Adrenal gland (tissue), 12 donors: Measurements from ENCODE around the gene DISP1. TPM values are rescaled to one million over a fixed set of nuclear protein-coding genes. Genes with fewer than 3 reads are reported as not detected.

Experiments used
- DNase-seq, 7 donors: peaks; one replicate each; pipeline ENCODE4 v3.0.0-alpha.2; 2019 to 2020
- H3K27ac ChIP-seq, 5 donors: fragments of 200-600 bp; sonication (generic) in 4 of 5; 1 replicate in 3 of 5; 2 replicates in 2 of 5; pipeline versions ENCODE4 v1.5.1 to v1.8.0; 2016 to 2020; ENCODE audit warnings: mild to moderate bottlenecking in 1 of 5
- H3K27me3 ChIP-seq: fragments of 200-600 bp; 2 replicates; pipeline ENCODE4 v1.8.0; 2021
- H3K36me3 ChIP-seq, 2 donors: fragments of 200-600 bp; replicated peaks in 1 of 2; 1 replicate in 1 of 2; 2 replicates in 1 of 2; pipeline versions ENCODE4 v1.5.1 to v1.8.0; 2018 to 2022
- H3K4me1 ChIP-seq, 2 donors: fragments of 200-600 bp; replicated peaks in 1 of 2; 1 replicate in 1 of 2; 2 replicates in 1 of 2; pipeline versions ENCODE4 v1.5.1 to v1.8.0; 2018 to 2021
- H3K4me3 ChIP-seq, 4 donors: fragments of 200-600 bp; sonication (generic) in 3 of 4; one replicate each; pipeline ENCODE4 v1.5.1; 2016 to 2018
- H3K9me3 ChIP-seq, 3 donors: fragments of 200-600 bp; sonication (generic) in 1 of 3; replicated peaks in 1 of 3; 1 replicate in 2 of 3; 2 replicates in 1 of 3; pipeline versions ENCODE4 v1.5.1 to v1.8.0; 2016 to 2021
- POLR2A ChIP-seq, 2 donors: fragments of 450-650 bp; IDR thresholded peaks; one replicate each; pipeline ENCODE4 v1.6.1; 2017; ENCODE audit warnings: antibody characterized with exemption in 2 of 2, mild to moderate bottlenecking in 2 of 2, moderate library complexity in 1 of 2
- whole genome bisulfite sequencing, 4 donors: extraction: QIAGEN DNeasy Blood & Tissue Kit in 2 of 4; methylation state at CpG; one replicate each; pipeline versions ENCODE4 v1.1.5 to v1.1.7; 2013 to 2017; 5-methylcytosine and 5-hydroxymethylcytosine counted together
- intact Hi-C, 2 donors: fragments of 100-400 bp; cut with DNase I; formaldehyde crosslinking; loops; one replicate each; pipeline versions ENCODE4 v1.14.1 to v1.15.0; 2022 to 2023
- polyA plus RNA-seq, 3 donors: library from polyadenylated mRNA; stranded (reverse); fragments of 200-250 nt in 2 of 3; fragments of 350-450 nt in 1 of 3; fragmentation: Illumina TruSeq in 1 of 3; extraction: RNeasy Lipid Tissue Mini Kit (QIAGEN cat#74804) in 1 of 3; gene quantifications; one replicate each; pipeline ENCODE4 v1.2.3, GENCODE V29; 2013 to 2014
- total RNA-seq, 9 donors: library from RNA; depleted of rRNA in 4 of 9; stranded (reverse); fragments of >200 nt in 4 of 9; fragments of 120-200 nt in 1 of 9; fragmentation: NEBNext Ultra II Directional in 1 of 9; extraction: Animal tissue kit (Norgen Biotek cat#: 25700) in 1 of 9; gene quantifications; one replicate each; pipeline versions ENCODE4 v1.1.0 to v1.2.4, GENCODE V29; 2013 to 2023
- TF ChIP-seq, protein P1 (sequence below), 6 experiments: fragments of 450-650 bp in 4 of 6; fragments of 200-600 bp in 2 of 6; sonication (generic) in 1 of 6; IDR thresholded peaks; 1 replicate in 5 of 6; 2 replicates in 1 of 6; pipeline versions ENCODE4 v1.5.1 to v1.8.0; 2016 to 2021; ENCODE audit warnings: antibody characterized with exemption in 6 of 6, mild to moderate bottlenecking in 2 of 6, moderate library complexity in 1 of 6
- donor health status: healthy with polysubstance abuse.
- donor health status: Bipolar disorder and iron deficiency.
- donor health status: DM: yes; HTN: yes; CAD: no.
- donor health status: DM: no; HTN: no; CAD: no.
- donor health status: DM: no; HTN: no; CAD: no.
- donor health status: DM: yes; HTN: yes; CAD: no.

Gene DISP1
- total and polyA plus RNA-seq, 12 donors, result 6.8 to 25.4 (median 16.0) TPM

DNA sequence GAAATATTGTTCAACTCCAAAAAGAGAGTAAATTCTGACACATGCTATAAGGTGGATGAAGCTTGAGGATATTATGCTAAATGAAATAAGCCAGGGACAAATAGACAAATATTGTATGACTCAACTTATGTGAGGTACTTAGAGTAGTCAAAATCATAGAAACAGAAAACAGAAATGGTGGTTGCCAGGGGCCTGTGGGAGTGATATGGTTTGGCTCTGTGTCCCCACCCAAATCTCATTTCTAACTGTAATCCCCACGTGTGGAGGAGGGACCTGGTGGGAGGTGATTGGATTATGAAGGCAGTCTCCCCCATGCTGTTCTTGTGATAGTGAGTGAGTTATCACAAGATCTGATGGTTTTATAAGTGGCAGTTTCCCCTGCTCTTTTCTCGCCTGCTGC lies 24.7 kb upstream of the DISP1 start:
- intact Hi-C loops, result loop anchor here in 1 of 2 donors (5.0 kb wide), 1 partner anchor 292 kb away; no protein-coding TSS in a partner anchor
- H3K27me3 ChIP-seq, result no peaks in the 10 kb centered on the region
- H3K4me3 ChIP-seq, result no peak overlapping the region
- 86 to 100% (median 91%) methylated on average over 2 of the region's 2 CpGs for WGBS, 4 donors
- no peaks in the 10 kb centered on the region for H3K9me3 ChIP-seq
- no peak for DNase-seq
- no peak overlapping the region for H3K27ac ChIP-seq
- peaks cover 0 to 16% of the 10 kb centered on the region in 2 donors for H3K4me1 ChIP-seq
- TF ChIP-seq, protein P1, sequence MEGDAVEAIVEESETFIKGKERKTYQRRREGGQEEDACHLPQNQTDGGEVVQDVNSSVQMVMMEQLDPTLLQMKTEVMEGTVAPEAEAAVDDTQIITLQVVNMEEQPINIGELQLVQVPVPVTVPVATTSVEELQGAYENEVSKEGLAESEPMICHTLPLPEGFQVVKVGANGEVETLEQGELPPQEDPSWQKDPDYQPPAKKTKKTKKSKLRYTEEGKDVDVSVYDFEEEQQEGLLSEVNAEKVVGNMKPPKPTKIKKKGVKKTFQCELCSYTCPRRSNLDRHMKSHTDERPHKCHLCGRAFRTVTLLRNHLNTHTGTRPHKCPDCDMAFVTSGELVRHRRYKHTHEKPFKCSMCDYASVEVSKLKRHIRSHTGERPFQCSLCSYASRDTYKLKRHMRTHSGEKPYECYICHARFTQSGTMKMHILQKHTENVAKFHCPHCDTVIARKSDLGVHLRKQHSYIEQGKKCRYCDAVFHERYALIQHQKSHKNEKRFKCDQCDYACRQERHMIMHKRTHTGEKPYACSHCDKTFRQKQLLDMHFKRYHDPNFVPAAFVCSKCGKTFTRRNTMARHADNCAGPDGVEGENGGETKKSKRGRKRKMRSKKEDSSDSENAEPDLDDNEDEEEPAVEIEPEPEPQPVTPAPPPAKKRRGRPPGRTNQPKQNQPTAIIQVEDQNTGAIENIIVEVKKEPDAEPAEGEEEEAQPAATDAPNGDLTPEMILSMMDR (IDR thresholded peaks at IDR 0.05), result no peak
- TF ChIP-seq POLR2A (IDR thresholded peaks at IDR 0.05), result no peak
- H3K36me3 ChIP-seq, result no peaks in the 10 kb centered on the region

DNA sequence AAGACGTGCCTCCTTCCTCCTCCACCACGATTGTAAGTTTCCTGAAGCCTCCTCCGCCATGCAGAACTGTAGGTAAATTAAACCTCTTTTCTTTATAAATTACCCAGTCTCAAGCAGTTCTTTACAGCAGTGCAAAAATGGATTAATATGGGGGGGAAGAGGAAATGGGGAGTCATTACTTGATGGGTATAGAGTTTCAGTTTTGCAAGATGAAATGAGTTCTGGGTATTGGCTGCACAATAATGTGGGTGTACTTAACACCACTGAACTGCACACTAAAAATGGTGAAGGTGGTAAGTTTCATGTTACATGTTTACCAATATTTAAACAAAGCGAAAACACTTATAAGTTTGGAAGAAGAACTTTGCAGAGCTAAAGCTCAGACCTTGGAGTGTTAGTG lies 24.3 kb upstream of the DISP1 start:
- 84 to 93% (median 88%) methylated on average over 4 of the region's 4 CpGs for WGBS, 4 donors
- DNase-seq, result no peak
- no peaks in the 10 kb centered on the region for H3K9me3 ChIP-seq
- no peaks in the 10 kb centered on the region for H3K36me3 ChIP-seq
- H3K27ac ChIP-seq, result no peak overlapping the region
- peaks cover 0 to 16% of the 10 kb centered on the region in 2 donors for H3K4me1 ChIP-seq
- no peak for TF ChIP-seq POLR2A (IDR thresholded peaks at IDR 0.05)
- no peak overlapping the region for H3K4me3 ChIP-seq
- intact Hi-C loops, result loop anchor here in 1 of 2 donors (5.0 kb wide), 1 partner anchor 292 kb away; no protein-coding TSS in a partner anchor
- no peaks in the 10 kb centered on the region for H3K27me3 ChIP-seq

DNA sequence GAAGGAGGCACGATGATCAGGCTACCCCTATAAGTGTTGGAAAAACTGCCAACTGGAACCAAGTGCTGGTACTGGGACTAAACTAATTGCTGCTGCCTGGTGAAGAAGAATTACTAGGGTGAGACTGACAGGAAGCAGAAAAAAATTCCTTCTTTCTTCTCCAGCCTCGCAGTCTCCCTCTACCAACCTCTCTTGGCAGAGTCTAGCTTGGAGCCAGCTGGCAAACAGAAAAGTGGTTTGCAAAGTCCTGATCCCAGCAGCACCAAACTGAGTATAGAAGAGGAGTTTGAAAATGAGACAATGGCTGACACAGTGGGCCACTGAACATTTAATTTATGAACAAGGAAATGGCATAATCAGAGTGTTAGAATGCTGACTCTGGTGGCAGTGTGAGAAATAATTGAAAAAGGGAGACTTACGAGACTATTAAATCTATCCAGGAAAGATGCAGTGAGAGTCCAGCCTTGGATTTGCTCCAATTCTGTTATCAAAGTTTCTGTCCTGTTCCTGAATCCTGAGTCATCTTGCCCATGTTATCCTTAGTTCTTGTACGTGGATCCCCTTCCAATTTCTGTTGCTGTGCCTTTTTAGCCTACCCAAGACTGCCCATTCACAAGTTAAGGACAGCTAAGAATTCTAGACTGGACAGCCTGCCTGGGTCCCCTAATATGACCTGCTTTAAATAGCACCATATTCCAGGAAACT lies 23.7 kb upstream of the DISP1 start:
- Histone ChIP-seq H3K36me3 (no peaks in the 10 kb centered on the region), H3K9me3 (no peaks in the 10 kb centered on the region), H3K27me3 (no peaks in the 10 kb centered on the region), H3K4me3 (no peak overlapping the region), H3K4me1 (peaks cover 0 to 12% of the 10 kb centered on the region in 2 donors), H3K27ac (peak overlapping the region in 1 of 5 donors; percentile 31)
- DNase-seq, result peak in 3 of 7 donors; percentile 43 to 59 (median 52)
- intact Hi-C loops, result loop anchor here in 1 of 2 donors (5.0 kb wide), 1 partner anchor 291 kb away; no protein-coding TSS in a partner anchor
- TF ChIP-seq, protein P1 (IDR thresholded peaks at IDR 0.05), result no peak
- TF ChIP-seq POLR2A (IDR thresholded peaks at IDR 0.05), result no peak
- 35 to 39% (median 38%) methylated on average over 4 of the region's 4 CpGs for WGBS, 4 donors

DNA sequence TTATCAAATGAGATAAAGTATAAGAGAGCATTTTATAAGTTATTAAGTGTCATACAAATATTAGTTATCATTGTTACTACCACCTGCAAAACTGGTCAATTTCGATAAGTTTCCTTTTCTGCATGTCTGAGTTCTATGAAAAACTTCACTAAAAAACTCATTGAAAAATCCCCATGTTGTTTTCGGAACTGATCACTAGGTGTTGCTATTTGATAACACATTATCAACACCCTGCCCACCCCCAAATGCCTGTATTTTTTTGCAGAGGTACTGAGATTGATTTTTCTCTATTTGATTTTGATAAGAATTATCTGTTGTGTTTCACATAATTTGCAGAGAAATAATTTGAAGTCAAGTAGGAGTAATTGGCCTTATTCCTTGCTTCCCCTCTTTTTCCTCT lies 22.1 kb upstream of the DISP1 start:
- Histone ChIP-seq H3K27me3 (no peaks in the 10 kb centered on the region), H3K9me3 (no peaks in the 10 kb centered on the region), H3K27ac (no peak overlapping the region), H3K36me3 (no peaks in the 10 kb centered on the region), H3K4me3 (no peak overlapping the region), H3K4me1 (peaks cover 0 to 5% of the 10 kb centered on the region in 2 donors)
- peak in 1 of 7 donors; percentile 18 for DNase-seq
- intact Hi-C loops, result loop anchor here (2.0 to 5.0 kb wide), 2 partner anchors 288 to 290 kb away; no protein-coding TSS in a partner anchor
- 4 to 15% (median 10%) methylated on average over 2 of the region's 2 CpGs for WGBS, 4 donors
- TF ChIP-seq, protein P1 (IDR thresholded peaks at IDR 0.05), result peak in 5 of 6 experiments; percentile 46 to 79 (median 69)
- no peak for TF ChIP-seq POLR2A (IDR thresholded peaks at IDR 0.05)
